ENCODE data around the gene ZNF385A.

Gene ZNF385A

DNA sequence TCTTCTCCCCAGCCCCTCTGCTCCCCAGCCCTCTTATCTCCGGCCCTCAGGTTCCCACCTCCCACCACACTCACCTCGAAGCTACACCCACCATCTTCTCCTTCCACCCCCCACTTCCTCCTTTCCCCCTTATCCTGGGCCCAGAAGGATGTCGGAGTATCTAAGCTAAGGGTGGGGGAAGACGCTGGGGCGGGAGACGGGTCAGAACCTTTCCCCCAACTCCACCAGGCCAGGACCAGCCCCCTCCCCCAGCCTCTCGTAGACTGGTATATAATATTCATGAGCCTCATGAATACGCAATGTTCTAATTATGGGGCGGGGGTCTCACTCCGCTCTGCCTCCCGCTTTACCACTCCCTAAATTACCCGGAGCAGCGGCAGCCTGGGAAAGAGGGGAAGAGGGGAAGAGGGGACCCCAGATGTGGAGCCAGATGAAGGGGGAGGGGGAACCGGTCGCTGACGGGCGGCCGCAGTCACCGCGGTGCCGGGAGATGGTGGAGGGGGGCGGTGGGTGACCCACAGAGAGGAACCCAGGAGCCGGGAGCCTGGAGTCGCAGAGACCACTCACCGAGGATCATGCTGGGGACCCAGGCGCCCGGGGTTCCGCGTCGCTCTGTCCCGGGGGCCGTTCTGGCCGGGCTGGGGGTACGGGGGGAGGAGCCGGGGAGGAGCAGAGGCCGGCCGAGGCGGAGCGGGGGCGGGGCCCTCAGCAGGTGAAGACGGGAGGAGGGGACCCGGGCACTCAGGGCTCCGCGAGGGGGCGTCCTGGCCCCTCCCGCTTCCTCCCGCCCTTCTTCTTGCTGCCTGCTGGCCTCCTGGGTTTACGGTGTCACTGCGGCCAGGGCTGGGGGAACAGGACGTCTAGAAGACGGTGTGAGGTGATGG lies 6.4 kb upstream of the ZNF385A start:
- DNase-seq = peak; percentile 60 to 61

DNA sequence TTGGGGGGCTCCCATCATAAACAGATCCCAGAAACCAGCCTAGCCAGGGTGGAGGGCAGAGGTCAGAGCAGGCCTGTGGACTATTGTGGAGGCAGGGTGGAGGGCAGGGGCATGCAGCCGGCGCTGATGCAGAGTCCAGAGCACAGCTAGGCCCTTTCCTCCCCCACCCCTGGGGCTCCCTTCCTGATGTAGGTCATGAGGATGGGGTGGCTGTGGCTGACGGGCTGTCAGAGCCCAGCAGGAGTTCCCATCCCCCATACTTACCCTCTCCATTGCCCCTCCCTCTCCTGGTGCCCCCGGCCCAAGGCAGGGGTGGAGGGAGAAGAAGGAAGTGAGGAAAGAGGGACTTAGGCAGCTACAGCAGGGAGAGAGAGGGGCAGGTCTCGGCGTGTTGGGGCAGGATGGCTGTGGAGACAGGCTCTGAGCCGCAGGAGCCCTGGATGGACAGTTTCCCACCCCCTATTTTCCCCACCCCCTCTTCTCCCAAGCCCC lies 5.7 kb upstream of the ZNF385A start:
- no peak for DNase-seq

DNA sequence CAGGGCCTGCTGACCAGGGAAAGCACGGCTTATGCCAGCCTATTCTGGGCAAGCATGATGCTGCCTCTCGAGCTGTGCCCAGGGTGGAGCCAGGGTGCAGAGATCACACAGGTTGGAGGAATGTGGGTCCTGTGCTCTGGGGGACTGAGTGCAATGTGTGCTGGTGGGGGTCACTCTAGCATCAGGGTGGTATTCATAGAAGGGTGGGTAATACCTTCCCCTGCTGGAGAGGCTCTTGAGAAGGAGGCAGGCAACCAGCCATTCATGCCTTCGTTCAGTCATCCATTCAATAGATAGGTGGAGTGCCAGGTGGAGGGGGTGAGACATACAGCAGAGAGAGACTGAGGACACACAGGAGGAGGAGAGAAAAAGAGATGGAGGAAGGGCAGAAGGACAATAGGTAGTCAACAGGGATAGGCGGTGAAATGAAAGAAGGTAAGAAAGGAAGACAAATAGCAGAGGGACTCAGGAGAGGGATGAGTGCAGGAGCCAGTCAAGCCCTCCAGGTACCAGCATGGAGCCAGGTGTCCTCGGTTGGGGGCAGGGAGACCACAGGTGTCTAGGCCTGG lies 5.2 kb upstream of the ZNF385A start:
- no peak for DNase-seq

DNA sequence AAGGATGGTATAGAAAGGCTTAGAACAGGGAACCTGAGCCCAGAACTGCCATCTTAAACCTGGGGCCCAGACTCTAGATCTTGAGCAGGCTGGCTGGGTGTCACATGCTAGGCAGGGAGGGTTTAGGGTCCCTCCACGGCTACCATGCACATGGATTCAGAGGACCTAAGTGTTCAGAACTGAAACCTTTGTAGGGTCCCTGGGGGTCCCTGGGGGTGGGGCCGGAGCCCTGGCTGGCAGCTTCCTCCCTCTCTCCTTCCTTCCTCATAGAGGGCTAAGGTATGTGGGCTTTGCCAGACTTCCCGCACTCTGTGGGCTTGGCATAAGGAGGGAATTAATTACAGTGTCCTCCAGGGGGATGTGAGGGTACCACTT lies 4.6 kb upstream of the ZNF385A start:
- no peak for DNase-seq

DNA sequence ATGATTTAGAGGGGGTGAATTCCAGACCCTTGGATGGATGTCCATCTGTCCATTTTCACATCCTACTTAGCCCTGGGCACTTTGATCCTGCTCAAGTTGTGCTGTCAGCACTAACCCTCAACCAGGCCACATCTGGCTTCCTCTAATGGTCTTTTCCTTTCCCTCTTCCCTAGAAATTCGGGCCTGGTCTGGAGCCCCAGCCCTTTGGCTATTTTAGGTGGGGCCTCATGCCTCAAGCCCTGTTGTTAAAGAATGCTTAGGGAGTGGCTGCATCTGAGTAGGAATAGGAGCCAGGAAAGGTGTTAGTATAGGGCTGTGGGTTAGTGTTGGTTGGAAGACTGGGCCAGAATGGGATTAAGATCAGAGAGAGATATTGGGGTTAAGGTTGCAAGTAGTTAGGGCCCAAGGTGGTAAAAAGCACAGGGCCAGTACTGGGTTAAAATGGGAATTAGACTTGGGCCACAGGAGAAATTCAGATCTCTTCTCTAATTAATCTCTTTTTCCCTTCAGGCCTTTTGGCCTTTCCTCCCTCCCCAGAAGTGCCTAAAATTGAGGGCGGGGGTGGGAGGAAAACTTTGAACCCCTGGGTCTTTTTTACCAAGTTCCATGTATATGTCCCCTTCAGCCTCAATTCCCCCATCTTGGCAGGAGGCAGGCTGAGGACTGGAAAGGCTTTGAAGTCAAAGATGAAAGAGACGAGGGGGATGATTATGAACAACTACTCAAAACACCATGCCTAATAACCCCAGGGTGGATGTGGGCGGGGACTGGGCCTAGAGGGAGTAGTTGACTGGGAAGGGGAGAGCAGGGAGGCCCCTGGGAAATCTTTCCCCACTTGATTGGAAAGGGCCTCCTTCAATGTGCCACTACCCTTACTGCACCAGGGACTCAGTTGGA lies 4.0 kb upstream of the ZNF385A start:
- no peak for DNase-seq

DNA sequence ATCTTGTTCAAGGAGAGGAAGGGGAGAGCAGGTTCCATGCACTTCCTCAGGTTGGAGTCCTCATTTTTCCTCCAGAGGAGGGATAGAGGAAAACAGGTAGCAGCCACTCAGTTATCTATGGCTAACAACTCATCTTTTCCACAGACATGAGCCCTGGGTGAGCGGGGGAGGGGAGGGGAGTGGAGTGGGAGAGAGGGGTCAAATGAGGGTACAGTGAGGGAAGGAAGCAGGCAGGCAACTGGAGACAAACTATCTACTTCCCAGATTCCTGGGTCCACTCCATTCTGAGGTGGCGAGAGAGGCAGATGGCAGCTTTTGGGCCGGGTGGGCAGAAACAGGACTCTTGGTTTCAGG lies 2.6 kb upstream of the ZNF385A start:
- no peak for DNase-seq

DNA sequence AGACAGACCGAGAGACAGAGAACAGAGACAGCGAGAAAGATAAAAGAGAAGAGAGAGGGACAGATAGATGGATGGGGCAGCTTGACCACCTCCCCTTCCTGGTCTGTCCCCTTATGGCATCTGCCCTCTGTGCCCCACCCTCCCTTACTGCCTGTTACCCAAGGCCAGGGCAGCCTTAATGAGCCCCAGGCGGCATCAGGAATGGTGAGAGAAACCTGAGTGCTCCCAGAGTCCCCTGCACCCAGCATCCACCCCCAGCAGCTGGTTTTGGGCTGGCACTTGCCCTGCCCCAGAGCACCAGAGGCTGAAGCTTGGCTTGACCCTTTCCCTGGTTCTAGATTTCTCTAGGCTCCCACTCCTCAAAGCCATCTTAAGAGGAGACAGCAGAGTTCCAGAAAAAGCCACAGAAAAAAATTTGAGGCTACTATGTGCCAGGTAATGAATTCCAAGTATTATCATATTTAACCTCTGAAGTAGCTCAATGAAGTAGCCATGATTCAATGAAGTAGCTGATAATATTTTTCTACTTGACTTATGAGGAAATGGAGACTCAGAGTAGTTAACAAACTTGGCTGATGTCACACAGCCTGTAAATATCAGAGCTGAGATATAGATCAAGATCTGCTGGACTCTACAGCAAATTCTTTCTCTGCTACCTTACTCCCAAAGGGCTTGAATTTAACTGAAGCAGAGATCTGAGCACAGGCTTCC lies 2.0 kb upstream of the ZNF385A start:
- no peak for DNase-seq

DNA sequence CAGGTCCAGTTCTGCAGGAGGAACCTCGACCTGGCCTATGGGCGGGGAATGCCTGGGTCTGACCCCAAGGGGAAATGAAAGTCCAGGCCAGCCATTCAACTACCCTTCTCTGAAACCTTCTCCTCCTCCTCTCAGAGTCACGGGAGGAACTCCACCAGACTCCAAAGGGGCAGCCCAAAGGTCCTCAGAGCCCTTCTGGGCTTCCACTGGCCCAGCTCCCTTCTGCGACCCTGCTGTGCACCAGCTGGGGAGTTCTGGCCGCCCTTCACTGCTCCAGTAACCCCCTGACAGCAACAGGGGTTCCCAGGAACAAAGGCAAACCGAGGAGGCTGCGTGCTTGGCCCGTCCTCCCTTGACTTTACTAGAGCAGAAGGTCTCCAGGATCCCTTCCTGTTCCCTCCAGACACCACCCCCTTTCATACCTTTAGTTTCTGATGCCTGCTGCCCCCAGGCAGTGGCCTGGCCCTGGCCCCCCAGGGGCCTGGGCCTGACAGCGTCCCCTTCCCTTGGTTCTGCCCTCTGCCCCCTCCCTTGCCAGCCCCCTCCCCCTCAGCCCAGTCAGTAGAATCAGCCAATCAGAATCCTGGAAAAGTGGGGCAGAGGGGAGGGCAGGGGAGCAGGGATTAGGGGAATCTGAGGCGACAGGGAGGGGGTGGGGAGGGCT lies 850 bp upstream of the ZNF385A start:
- DNase-seq = no peak

DNA sequence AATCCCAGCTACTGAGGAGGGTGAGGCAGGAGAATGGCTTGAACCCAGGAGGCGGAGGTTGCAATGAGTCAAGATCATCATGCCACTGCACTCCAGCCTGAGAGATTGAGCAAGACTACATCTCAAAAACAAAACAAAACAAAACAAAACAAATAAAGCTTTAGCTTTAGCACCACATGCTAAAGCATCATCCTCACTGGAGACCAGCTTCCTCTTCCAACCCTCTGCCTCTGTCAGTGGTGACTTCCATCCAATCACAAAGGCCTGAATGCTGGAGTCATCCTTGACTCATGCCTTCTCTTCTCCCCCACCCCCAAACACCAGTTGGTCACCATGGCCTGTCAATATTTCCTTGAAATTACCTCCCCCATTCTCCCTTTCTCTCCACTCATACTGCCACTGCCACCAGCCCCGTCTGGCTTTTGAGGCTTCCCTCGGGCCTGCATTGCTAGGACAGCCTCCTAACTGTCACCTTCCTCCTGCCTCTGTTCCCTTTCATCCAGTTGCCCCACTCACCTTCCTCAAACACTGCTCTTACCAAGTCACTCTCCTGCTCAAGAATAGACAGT lies 1.4 kb downstream of the ZNF385A start:
- DNase-seq = no peak

DNA sequence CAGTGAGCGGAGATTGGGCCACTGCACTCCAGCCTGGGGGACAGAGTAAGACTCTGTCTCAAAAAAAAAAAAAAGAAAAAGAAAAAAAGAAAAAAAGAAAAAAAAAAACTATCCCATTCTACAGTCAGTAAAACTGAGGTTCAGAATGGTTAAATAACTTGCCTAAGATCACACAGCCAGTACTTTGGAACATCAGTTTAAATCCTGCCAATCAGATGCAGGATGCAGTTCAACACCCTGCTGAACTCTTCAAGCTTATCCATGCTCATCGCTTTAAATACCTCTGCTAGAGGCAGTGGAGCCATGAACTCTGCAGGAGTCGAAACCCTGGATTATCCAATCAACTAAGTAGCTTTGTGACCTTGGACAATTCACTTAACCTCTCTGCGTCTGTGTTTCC lies 3.4 kb downstream of the ZNF385A start:
- no peak for DNase-seq

DNA sequence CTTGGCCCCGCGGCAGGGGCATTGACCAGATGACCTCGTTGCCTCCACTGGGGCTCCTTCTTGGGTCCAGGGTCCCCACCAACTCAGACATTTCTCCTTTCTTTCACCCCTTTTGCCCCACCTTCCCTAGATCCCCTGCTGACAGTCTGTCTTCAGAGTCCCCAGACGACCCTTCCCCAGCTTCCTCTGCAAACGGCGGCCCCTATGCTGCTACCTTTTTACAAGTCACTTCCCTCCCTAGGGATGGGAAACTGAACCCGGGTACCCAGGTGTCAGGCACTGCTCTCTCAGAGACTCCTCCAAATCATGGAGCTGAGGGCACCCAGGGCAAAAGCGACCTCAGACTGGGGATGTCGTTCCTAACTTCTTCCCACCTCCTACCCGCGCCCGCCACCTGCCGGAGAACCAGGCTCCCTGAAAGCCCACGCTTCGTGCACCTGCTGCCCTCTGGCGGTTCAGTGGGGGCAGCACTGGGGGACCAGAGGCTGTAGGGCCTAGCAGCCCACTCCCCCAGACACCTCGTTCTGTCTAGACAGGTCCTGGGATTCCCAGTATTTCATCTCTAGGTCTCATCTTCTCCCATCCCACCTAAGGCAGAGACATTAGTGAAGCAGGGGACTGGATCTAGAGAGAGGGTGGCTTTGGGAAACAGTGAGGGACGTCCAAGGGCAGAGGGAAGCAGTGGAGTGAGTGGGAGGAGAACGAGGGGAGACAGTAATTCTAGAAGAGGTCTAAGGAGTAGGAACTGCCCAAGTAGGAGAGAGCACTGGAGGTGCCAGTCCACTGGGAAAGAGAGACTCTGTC lies 4.9 kb downstream of the ZNF385A start:
- peak; percentile 87 to 90 for DNase-seq

DNA sequence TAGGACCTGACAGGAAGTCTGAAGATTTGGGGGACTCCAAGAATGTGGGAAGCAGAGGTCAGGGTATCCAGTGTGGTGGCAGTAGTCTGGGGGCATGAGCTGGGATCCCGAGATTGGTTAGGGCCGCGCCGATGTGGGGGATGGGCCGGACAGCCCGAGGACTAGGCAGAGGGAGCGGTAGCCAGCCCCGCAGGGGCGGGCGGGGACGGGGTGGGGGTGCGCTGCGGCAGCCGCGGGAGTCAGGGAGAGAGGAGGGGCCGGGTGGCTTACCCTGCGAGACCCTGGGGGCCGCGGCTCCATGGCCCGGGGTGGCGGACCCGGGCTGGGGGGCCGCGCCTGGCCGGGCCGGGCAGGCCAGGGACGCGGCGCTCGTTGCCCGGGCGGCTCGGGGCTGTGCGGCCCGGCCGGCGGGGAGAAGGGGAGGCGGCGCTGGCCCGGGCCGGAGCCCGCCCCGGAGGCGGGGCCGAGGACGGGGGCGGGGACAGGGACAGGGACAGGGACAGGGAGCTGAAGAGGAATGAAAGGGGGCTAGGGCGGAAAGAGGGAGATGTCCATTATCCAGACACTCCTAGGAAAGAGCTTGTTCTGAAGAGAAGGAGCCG lies 5.6 kb downstream of the ZNF385A start:
- no peak for DNase-seq

DNA sequence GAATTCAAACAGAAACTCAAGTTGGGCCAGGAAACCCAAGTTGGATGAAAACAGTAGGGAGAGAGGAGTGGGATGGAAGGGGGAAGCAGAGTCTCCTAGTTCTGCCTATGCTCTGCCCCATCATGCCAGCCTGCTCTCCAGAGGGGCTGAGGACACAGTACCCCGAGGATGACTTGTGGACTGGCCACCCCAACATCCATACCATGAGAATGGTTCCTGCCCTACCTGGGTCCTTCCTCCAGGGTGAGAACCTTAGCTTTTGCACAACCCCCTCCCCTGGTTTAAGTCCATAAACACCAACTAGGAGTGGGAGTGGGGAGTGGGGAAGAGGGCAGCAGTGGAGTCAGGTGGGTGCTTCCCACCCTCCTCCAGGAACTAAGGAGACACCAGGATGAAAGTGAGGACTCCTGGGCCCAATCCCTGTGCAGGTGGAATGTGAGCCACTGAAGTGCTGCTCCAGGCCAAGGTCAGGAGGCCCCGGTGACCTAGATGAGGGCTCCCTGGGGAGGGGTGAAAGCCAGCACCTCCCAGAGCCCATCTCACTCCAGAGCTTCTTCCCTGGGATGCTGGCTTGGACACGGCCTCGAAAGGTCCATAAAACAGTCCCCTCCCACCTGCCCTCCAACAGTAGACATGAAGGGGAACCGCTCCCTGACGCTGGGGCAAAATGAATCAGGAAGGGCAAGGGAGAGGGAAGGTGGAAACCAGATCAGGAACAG lies 6.6 kb downstream of the ZNF385A start:
- DNase-seq = no peak

DNA sequence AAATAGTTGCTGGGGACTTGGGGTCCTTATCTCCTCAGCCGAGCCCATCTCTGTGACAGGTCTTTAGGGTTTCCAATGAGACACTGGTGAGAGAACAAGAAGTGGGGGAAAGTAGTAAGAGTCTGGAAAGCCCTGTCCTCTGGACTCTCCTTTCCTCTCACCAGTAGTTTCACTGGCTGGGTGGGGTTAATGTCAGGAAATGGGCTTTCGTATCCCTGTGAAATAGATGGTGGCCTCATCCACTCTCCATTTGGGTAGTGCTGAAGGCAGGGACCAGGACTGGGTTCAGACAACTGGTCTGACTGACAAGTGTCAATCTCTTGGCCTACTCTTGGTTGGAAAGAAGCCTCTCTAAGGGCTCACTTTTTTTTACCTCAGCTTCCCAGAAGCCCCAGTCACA lies 7.5 kb downstream of the ZNF385A start:
- no peak for DNase-seq

DNA sequence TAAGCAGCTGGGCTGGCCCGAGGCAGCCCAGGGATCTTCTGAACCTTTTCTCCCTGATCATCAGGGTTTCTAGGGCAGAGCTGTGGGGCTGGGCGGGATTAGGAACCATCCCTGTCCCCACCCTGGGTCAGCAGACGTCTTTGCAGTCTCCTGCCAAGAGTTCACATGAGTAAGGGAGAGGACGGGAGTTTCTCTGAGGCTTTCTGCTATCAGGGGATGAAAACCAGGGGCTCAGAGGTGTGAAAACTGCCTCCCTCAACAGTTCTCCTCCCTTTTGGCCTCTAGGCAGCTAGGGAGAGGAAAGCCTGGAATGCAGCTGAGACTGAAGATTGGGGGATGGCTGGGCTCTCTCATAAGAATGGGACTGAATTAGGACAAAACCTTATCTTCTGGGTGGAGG lies 7.9 kb downstream of the ZNF385A start:
- no peak for DNase-seq

DNA sequence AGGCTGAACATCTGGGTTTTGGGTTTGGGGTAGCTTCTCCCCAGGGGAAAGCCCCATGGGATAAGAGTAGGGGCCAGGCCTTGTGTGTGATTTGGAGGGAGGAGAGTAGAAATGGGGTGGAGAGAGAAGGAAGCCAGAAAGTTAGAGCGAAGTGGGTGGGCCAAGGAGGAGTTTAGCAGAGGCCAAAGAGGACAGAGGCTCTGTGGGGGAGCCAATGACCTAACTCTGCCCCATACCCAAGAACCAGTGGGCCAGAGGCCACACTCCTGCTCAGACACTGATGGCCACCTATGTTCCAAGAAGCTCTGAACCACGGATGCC lies 9.3 kb downstream of the ZNF385A start:
- no peak for DNase-seq

DNA sequence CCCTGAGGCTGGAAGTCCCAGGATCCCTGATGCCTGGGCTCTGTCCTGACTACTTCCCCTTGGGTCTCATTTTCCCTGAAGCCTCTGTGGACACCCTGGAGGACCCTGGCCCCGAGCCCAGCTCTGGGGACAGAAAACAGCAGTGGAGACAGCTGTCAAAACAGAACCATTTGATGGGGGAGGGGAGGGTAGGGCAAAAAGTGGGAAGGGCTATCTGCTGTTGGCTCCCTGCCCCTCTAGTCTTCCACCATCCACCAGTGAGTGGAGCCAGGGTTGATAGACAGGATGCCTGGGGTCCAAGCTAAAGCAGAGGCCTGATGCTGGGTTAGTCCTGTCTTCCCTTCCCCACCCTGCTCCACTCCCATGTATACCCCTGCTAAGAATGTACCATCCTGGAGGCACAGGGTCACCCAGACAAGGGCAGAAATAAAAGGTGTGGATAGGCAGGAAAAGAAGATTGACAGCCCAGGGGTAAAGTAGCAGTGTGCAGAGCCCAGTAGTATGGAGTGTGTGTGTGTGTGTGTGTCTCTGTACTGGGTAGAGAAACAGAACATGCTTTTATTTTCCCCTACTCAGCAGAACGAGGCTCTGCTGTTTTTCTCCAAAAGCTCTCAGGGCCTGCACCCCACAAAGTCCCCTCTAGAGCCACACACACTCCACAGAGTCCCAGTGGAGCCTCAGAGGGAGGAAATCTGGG lies 9.8 kb downstream of the ZNF385A start:
- no peak for DNase-seq

DNA sequence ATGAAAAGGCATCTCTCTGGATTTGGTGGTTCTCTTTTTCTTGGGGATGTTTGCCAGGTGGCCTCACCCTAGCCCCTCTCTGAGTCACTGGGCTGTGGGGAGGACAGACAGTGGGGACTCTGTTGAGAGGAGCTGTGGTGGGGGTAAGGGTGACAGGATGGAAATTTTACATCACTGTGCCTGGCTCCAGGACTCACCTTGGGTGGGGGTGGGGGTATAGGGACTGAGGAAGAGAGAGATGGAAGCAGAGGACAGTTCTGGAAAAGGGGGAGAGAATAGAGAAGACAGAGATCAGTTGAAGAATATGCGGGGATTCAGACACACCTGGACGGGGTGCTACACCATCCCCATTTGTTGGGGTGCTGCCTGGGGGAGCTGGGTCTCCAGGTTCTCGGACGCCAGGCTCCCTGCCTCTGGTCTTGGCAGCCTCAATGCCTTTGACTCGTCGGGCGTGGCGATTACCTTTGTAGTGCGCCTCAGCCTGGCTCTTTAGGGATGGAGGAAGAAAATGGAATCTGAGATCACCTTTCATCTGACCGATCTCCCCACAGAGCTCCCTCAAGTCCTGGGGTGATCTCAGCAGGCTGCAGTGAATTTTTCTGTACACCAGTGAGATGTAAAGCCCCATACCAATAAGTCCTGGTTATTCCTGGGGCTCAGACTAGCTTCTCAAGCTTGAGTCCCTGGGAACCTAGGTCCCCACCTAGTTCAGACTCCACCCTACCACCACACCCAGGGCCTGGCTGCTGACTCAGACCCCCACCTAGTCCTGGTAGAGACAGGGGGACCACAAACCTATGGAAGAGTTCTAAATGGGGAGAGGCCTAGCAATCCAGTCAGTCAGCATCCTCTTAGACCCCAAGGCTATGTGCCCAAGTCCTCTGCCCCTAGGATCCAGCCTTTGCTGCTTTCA lies 10.6 kb downstream of the ZNF385A start:
- no peak for DNase-seq

Data from activated CD4-positive, alpha-beta T cell treated with anti-CD3 and anti-CD28 coated beads, Interleukin-2, amount 50 U/mL, for 4 hours (primary cell).